HCT116 (cell line): ENCODE data around the gene GRK5. TPM values are rescaled to one million over a fixed set of nuclear protein-coding genes. Genes with fewer than 3 reads are reported as not detected.

ENCODE experiments used
- ATAC-seq: fragments of 200-7000 bp; cut with Tn5 transposase; 2 replicates; pipeline ENCODE4 v1.9.1; 2020; ENCODE audit warnings: mild to moderate bottlenecking, moderate library complexity
- BruUV-seq: library from RNA; stranded (reverse); fragments of 400-500 nt; replicated peaks from 2 replicates; lab custom pipeline; 2021; lab: Mats Ljungman, UMichigan
- CTCF ChIA-PET: fragments of 300-600 bp; sonication (Branson Sonifier 250); formaldehyde crosslinking; loops from one replicate; lab custom pipeline; 2021; ENCODE audit warnings: antibody characterized with exemption; lab: Charles Lee
- POLR2A ChIA-PET: fragments of 300-600, 350-600 bp; sonication (Branson Sonifier 250); formaldehyde crosslinking; loops from one replicate; lab custom pipeline; 2021; ENCODE audit warnings: antibody characterized with exemption; lab: Charles Lee
- RAD21 ChIA-PET, 2 experiments: fragments of 300-600 bp; sonication (Branson Sonifier 250); formaldehyde crosslinking; loops; one replicate each; lab custom pipeline; 2023; ENCODE audit warnings: low total read pairs in 2 of 2; ENCODE audit not compliant: uncharacterized antibody in 2 of 2, unreplicated experiment in 2 of 2, low non-redundant PET in 1 of 2; lab: Charles Lee
- DNase-seq: peaks from one replicate; pipeline ENCODE4 v3.0.0-alpha.2; 2010; ENCODE audit warnings: low read depth, low spot score
- H2AFZ ChIP-seq: fragments of 200-600 bp; shearing (Covaris generic), sonication (generic); 2 replicates; pipeline ENCODE4 v1.6.1; 2017; ENCODE audit warnings: low read depth, mixed run types, mixed read lengths, antibody characterized with exemption, low read length; ENCODE audit not compliant: poor library complexity, severe bottlenecking
- H3K27ac ChIP-seq: 2 replicates; pipeline ENCODE4 v1.5.1; 2012; ENCODE audit warnings: low read depth, low read length
- H3K27me3 ChIP-seq: fragments of 200-600 bp; sonication (generic); 2 replicates; pipeline ENCODE4 v1.6.1; 2016; ENCODE audit warnings: mixed run types, low read length, mixed read lengths; ENCODE audit not compliant: insufficient read depth
- H3K36me3 ChIP-seq, 2 experiments: fragments of 200-500 bp in 1 of 2; fragments of 200-600 bp in 1 of 2; sonication (Bioruptor generic) in 1 of 2; sonication (generic) in 1 of 2; 2 replicates each; pipeline versions ENCODE4 v1.5.1 to v1.6.1; 2014 to 2016; ENCODE audit warnings: low read length in 2 of 2, inconsistent platforms in 1 of 2, mixed read lengths in 1 of 2, mixed run types in 1 of 2; ENCODE audit not compliant: insufficient read depth in 2 of 2, control insufficient read depth in 1 of 2
- H3K4me1 ChIP-seq, 2 experiments: fragments of 200-600 bp in 1 of 2; sonication (generic) in 1 of 2; 2 replicates each; pipeline versions ENCODE4 v1.5.1 to v1.6.1; 2012 to 2017; ENCODE audit warnings: low read length in 2 of 2, inconsistent platforms in 1 of 2, mild to moderate bottlenecking in 1 of 2, mixed read lengths in 1 of 2, mixed run types in 1 of 2, moderate library complexity in 1 of 2; ENCODE audit not compliant: insufficient read depth in 2 of 2, control insufficient read depth in 1 of 2
- H3K4me2 ChIP-seq: fragments of 200-600 bp; sonication (generic); 2 replicates; pipeline ENCODE4 v1.6.1; 2017; ENCODE audit warnings: mixed run types, low read length, mixed read lengths
- H3K4me3 ChIP-seq, 2 experiments: fragments of 200-600 bp in 1 of 2; sonication (generic) in 1 of 2; replicated peaks in 1 of 2; 2 replicates each; pipeline ENCODE4 v1.5.1; 2011 to 2016; ENCODE audit warnings: low read length in 2 of 2, control low read depth in 1 of 2, low read depth in 1 of 2, mild to moderate bottlenecking in 1 of 2, mixed read lengths in 1 of 2, mixed run types in 1 of 2
- H3K79me2 ChIP-seq: fragments of 200-600 bp; sonication (generic); 2 replicates; pipeline ENCODE4 v1.6.1; 2017; ENCODE audit warnings: mild to moderate bottlenecking, mixed run types, low read length, moderate library complexity, mixed read lengths; ENCODE audit not compliant: insufficient read depth
- H3K9ac ChIP-seq: fragments of 200-600 bp; sonication (generic); 2 replicates; pipeline ENCODE4 v1.6.1; 2016; ENCODE audit warnings: low read length, mixed read lengths
- H3K9me2 ChIP-seq: fragments of 200-600 bp; sonication (generic), shearing (Covaris generic); 2 replicates; pipeline ENCODE4 v1.6.1; 2017; ENCODE audit warnings: mixed run types, mild to moderate bottlenecking, moderate library complexity; ENCODE audit not compliant: insufficient read depth
- H3K9me3 ChIP-seq, 2 experiments: fragments of 200-500 bp in 1 of 2; fragments of 200-600 bp in 1 of 2; sonication (Bioruptor generic) in 1 of 2; sonication (generic) in 1 of 2; 2 replicates each; pipeline ENCODE4 v1.6.1; 2014 to 2017; ENCODE audit warnings: low read length in 2 of 2, mixed read lengths in 2 of 2, inconsistent platforms in 1 of 2, low read depth in 1 of 2, mild to moderate bottlenecking in 1 of 2, mixed run types in 1 of 2, moderate library complexity in 1 of 2; ENCODE audit not compliant: control insufficient read depth in 1 of 2, insufficient read depth in 1 of 2
- H4K20me1 ChIP-seq: fragments of 200-600 bp; sonication (generic), shearing (Covaris generic); 2 replicates; pipeline ENCODE4 v1.6.1; 2017; ENCODE audit warnings: mixed run types, mild to moderate bottlenecking, moderate library complexity; ENCODE audit not compliant: insufficient read depth
- CEBPB ChIP-seq: IDR thresholded peaks from 2 replicates; pipeline ENCODE4 v1.6.1; 2012; ENCODE audit warnings: low read depth
- CTCF ChIP-seq, 3 experiments: fragments of 200-600 bp in 1 of 3; sonication (generic) in 1 of 3; IDR thresholded peaks in 2 of 3; conservative IDR thresholded peaks in 1 of 3; 2 replicates each; pipeline ENCODE4 v1.5.1; 2012 to 2017; ENCODE audit warnings: low read depth in 2 of 3, low read length in 2 of 3, antibody characterized with exemption in 1 of 3, borderline replicate concordance in 1 of 3, control low read depth in 1 of 3, mild to moderate bottlenecking in 1 of 3, mixed read lengths in 1 of 3, mixed run types in 1 of 3, moderate library complexity in 1 of 3; ENCODE audit not compliant: insufficient read depth in 1 of 3
- EZH2phosphoT487 ChIP-seq: fragments of 200-600 bp; IDR thresholded peaks from 2 replicates; pipeline ENCODE4 v1.6.1; 2018; ENCODE audit warnings: antibody characterized with exemption, borderline replicate concordance
- JUND ChIP-seq: IDR thresholded peaks from 2 replicates; pipeline ENCODE4 v1.6.1; 2012
- MAX ChIP-seq: IDR thresholded peaks from 2 replicates; pipeline ENCODE4 v1.6.1; 2012
- POLR2A ChIP-seq: IDR thresholded peaks from 2 replicates; pipeline ENCODE4 v1.7.0; 2011; ENCODE audit warnings: borderline replicate concordance; ENCODE audit not compliant: insufficient read depth, insufficient read length; ENCODE audit errors: extremely low read depth
- RAD21 ChIP-seq: IDR thresholded peaks from 2 replicates; pipeline ENCODE4 v1.6.1; 2012; ENCODE audit warnings: low read depth, mild to moderate bottlenecking
- SRF ChIP-seq: IDR thresholded peaks from 2 replicates; pipeline ENCODE4 v1.6.1; 2012; ENCODE audit warnings: low read depth
- YY1 ChIP-seq: IDR thresholded peaks from 2 replicates; pipeline ENCODE4 v1.6.1; 2011; ENCODE audit warnings: low read length, low read depth, moderate library complexity, mild to moderate bottlenecking; ENCODE audit not compliant: insufficient replicate concordance; ENCODE audit errors: extremely low read depth
- ZFX ChIP-seq: fragments of 450-650 bp; IDR thresholded peaks from 2 replicates; pipeline ENCODE4 v1.6.1; 2017
- ZNF274 ChIP-seq: fragments of 200-500 bp; sonication (Bioruptor generic); IDR thresholded peaks from 2 replicates; pipeline ENCODE4 v1.6.1; 2014; ENCODE audit warnings: mild to moderate bottlenecking, low read depth, low read length, inconsistent platforms
- intact Hi-C: fragments of 100-400 bp; cut with micrococcal nuclease; formaldehyde crosslinking; loops from 2 replicates; pipeline ENCODE4 v1.10.0; 2022
- total RNA-seq: library from RNA; stranded (reverse); gene quantifications from one replicate; pipeline ENCODE4 v1.2.1, GENCODE V29; 2021; ENCODE audit not compliant: unreplicated experiment
- TF ChIP-seq, protein P1 (sequence below): IDR thresholded peaks from 2 replicates; pipeline ENCODE4 v1.6.1; 2012
- TF ChIP-seq, protein P2 (sequence below): IDR thresholded peaks from 2 replicates; pipeline ENCODE4 v1.6.1; 2011; ENCODE audit warnings: mild to moderate bottlenecking, low read length, moderate library complexity; ENCODE audit not compliant: insufficient replicate concordance; ENCODE audit errors: extremely low read depth
- TF ChIP-seq, protein P3 (sequence below): IDR thresholded peaks from 2 replicates; pipeline ENCODE4 v1.6.1; 2012; ENCODE audit warnings: low read depth

The GRK5 gene
- total RNA-seq, 1 experiment from 2014 or later, result 7.3 TPM

GRCh38 chr10:119495545-119495944 lies 288.2 kb downstream of the GRK5 start:
- TF ChIP-seq SRF, result no peak
- no peak for TF ChIP-seq EZH2phosphoT487
- TF ChIP-seq, protein P1, sequence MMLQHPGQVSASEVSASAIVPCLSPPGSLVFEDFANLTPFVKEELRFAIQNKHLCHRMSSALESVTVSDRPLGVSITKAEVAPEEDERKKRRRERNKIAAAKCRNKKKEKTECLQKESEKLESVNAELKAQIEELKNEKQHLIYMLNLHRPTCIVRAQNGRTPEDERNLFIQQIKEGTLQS, result no peak
- no peak for TF ChIP-seq POLR2A
- TF ChIP-seq RAD21, result no peak
- no peak for TF ChIP-seq JUND
- TF ChIP-seq, protein P2, sequence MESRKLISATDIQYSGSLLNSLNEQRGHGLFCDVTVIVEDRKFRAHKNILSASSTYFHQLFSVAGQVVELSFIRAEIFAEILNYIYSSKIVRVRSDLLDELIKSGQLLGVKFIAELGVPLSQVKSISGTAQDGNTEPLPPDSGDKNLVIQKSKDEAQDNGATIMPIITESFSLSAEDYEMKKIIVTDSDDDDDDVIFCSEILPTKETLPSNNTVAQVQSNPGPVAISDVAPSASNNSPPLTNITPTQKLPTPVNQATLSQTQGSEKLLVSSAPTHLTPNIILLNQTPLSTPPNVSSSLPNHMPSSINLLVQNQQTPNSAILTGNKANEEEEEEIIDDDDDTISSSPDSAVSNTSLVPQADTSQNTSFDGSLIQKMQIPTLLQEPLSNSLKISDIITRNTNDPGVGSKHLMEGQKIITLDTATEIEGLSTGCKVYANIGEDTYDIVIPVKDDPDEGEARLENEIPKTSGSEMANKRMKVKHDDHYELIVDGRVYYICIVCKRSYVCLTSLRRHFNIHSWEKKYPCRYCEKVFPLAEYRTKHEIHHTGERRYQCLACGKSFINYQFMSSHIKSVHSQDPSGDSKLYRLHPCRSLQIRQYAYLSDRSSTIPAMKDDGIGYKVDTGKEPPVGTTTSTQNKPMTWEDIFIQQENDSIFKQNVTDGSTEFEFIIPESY, result no peak
- TF ChIP-seq, protein P3, sequence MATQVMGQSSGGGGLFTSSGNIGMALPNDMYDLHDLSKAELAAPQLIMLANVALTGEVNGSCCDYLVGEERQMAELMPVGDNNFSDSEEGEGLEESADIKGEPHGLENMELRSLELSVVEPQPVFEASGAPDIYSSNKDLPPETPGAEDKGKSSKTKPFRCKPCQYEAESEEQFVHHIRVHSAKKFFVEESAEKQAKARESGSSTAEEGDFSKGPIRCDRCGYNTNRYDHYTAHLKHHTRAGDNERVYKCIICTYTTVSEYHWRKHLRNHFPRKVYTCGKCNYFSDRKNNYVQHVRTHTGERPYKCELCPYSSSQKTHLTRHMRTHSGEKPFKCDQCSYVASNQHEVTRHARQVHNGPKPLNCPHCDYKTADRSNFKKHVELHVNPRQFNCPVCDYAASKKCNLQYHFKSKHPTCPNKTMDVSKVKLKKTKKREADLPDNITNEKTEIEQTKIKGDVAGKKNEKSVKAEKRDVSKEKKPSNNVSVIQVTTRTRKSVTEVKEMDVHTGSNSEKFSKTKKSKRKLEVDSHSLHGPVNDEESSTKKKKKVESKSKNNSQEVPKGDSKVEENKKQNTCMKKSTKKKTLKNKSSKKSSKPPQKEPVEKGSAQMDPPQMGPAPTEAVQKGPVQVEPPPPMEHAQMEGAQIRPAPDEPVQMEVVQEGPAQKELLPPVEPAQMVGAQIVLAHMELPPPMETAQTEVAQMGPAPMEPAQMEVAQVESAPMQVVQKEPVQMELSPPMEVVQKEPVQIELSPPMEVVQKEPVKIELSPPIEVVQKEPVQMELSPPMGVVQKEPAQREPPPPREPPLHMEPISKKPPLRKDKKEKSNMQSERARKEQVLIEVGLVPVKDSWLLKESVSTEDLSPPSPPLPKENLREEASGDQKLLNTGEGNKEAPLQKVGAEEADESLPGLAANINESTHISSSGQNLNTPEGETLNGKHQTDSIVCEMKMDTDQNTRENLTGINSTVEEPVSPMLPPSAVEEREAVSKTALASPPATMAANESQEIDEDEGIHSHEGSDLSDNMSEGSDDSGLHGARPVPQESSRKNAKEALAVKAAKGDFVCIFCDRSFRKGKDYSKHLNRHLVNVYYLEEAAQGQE, result no peak
- TF ChIP-seq CEBPB, result no peak
- TF ChIP-seq MAX, result no peak
- no peak for TF ChIP-seq ZNF274
- TF ChIP-seq ZFX, result no peak
- no peak for TF ChIP-seq CTCF (IDR thresholded peaks at IDR 0.05 in 2 of 3, conservative IDR thresholded peaks at IDR 0.05 in 1 of 3; ENCODE audit: borderline replicate concordance in 1 of 3, insufficient read depth in 1 of 3, low read depth in 2 of 3, low read length in 2 of 3)
- TF ChIP-seq YY1, result no peak
- TF ChIP-seq, all 23 proteins: peak for 0
- no peak overlapping the region for H3K27ac ChIP-seq
- H3K9me3 ChIP-seq, result no peaks in the 10 kb centered on the region
- H3K9ac ChIP-seq, result no peak overlapping the region
- intact Hi-C loops, result no loop called here
- H3K4me3 ChIP-seq, result no peak overlapping the region
- no peaks in the 10 kb centered on the region; a peak in 2 of 4 replicates for H3K36me3 ChIP-seq
- H3K4me1 ChIP-seq, result no peaks in the 10 kb centered on the region
- H3K27me3 ChIP-seq, result no peaks in the 10 kb centered on the region
- no peaks in the 10 kb centered on the region for H3K9me2 ChIP-seq
- H3K79me2 ChIP-seq, result no peaks in the 10 kb centered on the region
- no peaks in the 10 kb centered on the region for H4K20me1 ChIP-seq
- CTCF ChIA-PET, result no interaction called here
- POLR2A ChIA-PET, result no interaction called here
- H3K4me2 ChIP-seq, result no peak overlapping the region
- no TSS peak for BruUV-seq
- H2AFZ ChIP-seq, result no peak overlapping the region
- ATAC-seq (no peak), DNase-seq (no peak)
- RAD21 ChIA-PET, result no interaction called here
